ENCODE data around the gene FGF6.

FGF6 gene

GRCh38 chr12:4446335-4446734, 720 bp upstream of the FGF6 start:
- DNase-seq: no peak

GRCh38 chr12:4444031-4444430, 1.6 kb downstream of the FGF6 start:
- no peak for DNase-seq

GRCh38 chr12:4443616-4444015, 2.0 kb downstream of the FGF6 start:
- DNase-seq: no peak

- DNase-seq: peak; percentile 19
These were observed 4.0 kb downstream of the FGF6 start for GRCh38 chr12:4441355-4442335.

GRCh38 chr12:4440187-4440941, 5.3 kb downstream of the FGF6 start:
- no peak for DNase-seq

- DNase-seq: no peak
These were observed 5.9 kb downstream of the FGF6 start for GRCh38 chr12:4439736-4440135.

- DNase-seq: no peak
These were observed 6.6 kb downstream of the FGF6 start for GRCh38 chr12:4438834-4439596.

GRCh38 chr12:4435537-4435936, 10.1 kb downstream of the FGF6 start:
- DNase-seq: no peak

- DNase-seq: no peak
These were observed 10.7 kb downstream of the FGF6 start for GRCh38 chr12:4434706-4435425.

- DNase-seq: no peak
These were observed 11.3 kb downstream of the FGF6 start for GRCh38 chr12:4434301-4434700.

GRCh38 chr12:4433745-4434058, 11.9 kb downstream of the FGF6 start:
- no peak for DNase-seq

GRCh38 chr12:4432878-4433744, 12.5 kb downstream of the FGF6 start:
- no peak for DNase-seq

- DNase-seq: no peak
These were observed 13.7 kb downstream of the FGF6 start for GRCh38 chr12:4431866-4432265.

- DNase-seq: no peak
These were observed 14.2 kb downstream of the FGF6 start for GRCh38 chr12:4431436-4431835.

GRCh38 chr12:4424422-4424821, 21.2 kb downstream of the FGF6 start:
- DNase-seq: no peak

GRCh38 chr12:4423528-4424195, 22.0 kb downstream of the FGF6 start:
- no peak for DNase-seq

GRCh38 chr12:4422985-4423384, 22.6 kb downstream of the FGF6 start:
- no peak for DNase-seq

- peak; percentile 58 for DNase-seq
These were observed 24.0 kb downstream of the FGF6 start for GRCh38 chr12:4421590-4422031.

GRCh38 chr12:4420138-4420670, 25.4 kb downstream of the FGF6 start:
- no peak for DNase-seq

GRCh38 chr12:4418913-4419312, 26.7 kb downstream of the FGF6 start:
- no peak for DNase-seq

- no peak for DNase-seq
These were observed 27.7 kb downstream of the FGF6 start for GRCh38 chr12:4417936-4418335.
